Endothelial cell (in vitro differentiated cells): Measurements from ENCODE around the gene ADNP2. TPM values are rescaled to one million over a fixed set of nuclear protein-coding genes. Genes with fewer than 3 reads are reported as not detected.
A peak's percentile ranks its signal among the peaks of the same experiment; 100 is the strongest.

Source experiments
- DNase-seq: peaks from one replicate; pipeline ENCODE4 v3.0.0; 2021; ENCODE audit warnings: low spot score
- H3K27ac Mint-ChIP-seq: one replicate; pipeline ENCODE4 v1.8.0; 2021; ENCODE audit warnings: mixed read lengths, inconsistent platforms; ENCODE audit not compliant: unreplicated experiment
- H3K27me3 Mint-ChIP-seq: one replicate; pipeline ENCODE4 v1.8.0; 2021; ENCODE audit warnings: mild to moderate bottlenecking, moderate library complexity, mixed read lengths, inconsistent platforms; ENCODE audit not compliant: unreplicated experiment
- H3K36me3 Mint-ChIP-seq: one replicate; pipeline ENCODE4 v1.8.0; 2021; ENCODE audit warnings: mild to moderate bottlenecking, low read depth, mixed read lengths, inconsistent platforms; ENCODE audit not compliant: unreplicated experiment
- H3K4me1 Mint-ChIP-seq: one replicate; pipeline ENCODE4 v1.8.0; 2021; ENCODE audit warnings: mild to moderate bottlenecking, mixed read lengths, inconsistent platforms; ENCODE audit not compliant: unreplicated experiment
- H3K4me3 Mint-ChIP-seq: one replicate; pipeline ENCODE4 v1.8.0; 2021; ENCODE audit warnings: mild to moderate bottlenecking, mixed read lengths, inconsistent platforms; ENCODE audit not compliant: unreplicated experiment
- H3K9me3 Mint-ChIP-seq: one replicate; pipeline ENCODE4 v1.8.0; 2021; ENCODE audit warnings: mixed read lengths, inconsistent platforms; ENCODE audit not compliant: unreplicated experiment
- CTCF ChIP-seq: fragments of 200-600 bp; sonication (generic); IDR thresholded peaks from one replicate; pipeline ENCODE4 v1.5.0; 2021; ENCODE audit warnings: antibody characterized with exemption; ENCODE audit not compliant: unreplicated experiment
- total RNA-seq: library from RNA; stranded (reverse); fragmentation: NEBNext Ultra II Directional; extraction: Animal tissue kit (Norgen Biotek cat#: 25700); gene quantifications from one replicate; pipeline ENCODE4 v1.2.1, GENCODE V29; 2021; ENCODE audit not compliant: unreplicated experiment

The ADNP2 gene
- total RNA-seq, 1 donor from 2014 or later, result 23.7 TPM

GRCh38 chr18:80109676-80110078, 615 bp downstream of the ADNP2 start:
- Mint-ChIP-seq H3K27ac (peak overlapping the region; percentile 39), H3K27me3 (peaks cover 13% of the 10 kb centered on the region), H3K36me3 (no peaks in the 10 kb centered on the region), H3K9me3 (no peaks in the 10 kb centered on the region), H3K4me3 (peak overlapping the region; percentile 94), H3K4me1 (peaks cover 9% of the 10 kb centered on the region)
- no peak for TF ChIP-seq CTCF
- peak; percentile 57 for DNase-seq

GRCh38 chr18:80112624-80113248, 3.7 kb downstream of the ADNP2 start:
- Mint-ChIP-seq H3K4me1 (peaks cover 7% of the 10 kb centered on the region), H3K36me3 (peaks cover 4% of the 10 kb centered on the region), H3K27me3 (peaks cover 8% of the 10 kb centered on the region), H3K4me3 (no peak overlapping the region), H3K9me3 (no peaks in the 10 kb centered on the region), H3K27ac (no peak overlapping the region)
- TF ChIP-seq CTCF, result no peak
- DNase-seq, result no peak

GRCh38 chr18:80115035-80115434, 6.0 kb downstream of the ADNP2 start:
- Mint-ChIP-seq H3K9me3 (no peaks in the 10 kb centered on the region), H3K36me3 (peaks cover 8% of the 10 kb centered on the region), H3K4me1 (peaks cover 7% of the 10 kb centered on the region), H3K27me3 (no peaks in the 10 kb centered on the region), H3K27ac (no peak overlapping the region), H3K4me3 (no peak overlapping the region)
- no peak for TF ChIP-seq CTCF
- no peak for DNase-seq

GRCh38 chr18:80119111-80119510, 10.0 kb downstream of the ADNP2 start:
- no peak overlapping the region for H3K4me3 Mint-ChIP-seq
- no peak for TF ChIP-seq CTCF
- H3K27ac Mint-ChIP-seq, result no peak overlapping the region
- DNase-seq, result no peak
- H3K27me3 Mint-ChIP-seq, result no peaks in the 10 kb centered on the region
- peaks cover 8% of the 10 kb centered on the region for H3K4me1 Mint-ChIP-seq
- peaks cover 8% of the 10 kb centered on the region for H3K36me3 Mint-ChIP-seq
- H3K9me3 Mint-ChIP-seq, result no peaks in the 10 kb centered on the region

- peak overlapping the region; percentile 7 for H3K4me3 Mint-ChIP-seq
These were observed 11.9 kb downstream of the ADNP2 start for GRCh38 chr18:80120932-80121331.

More at GRCh38 chr18:80120932-80121331, 11.9 kb downstream of the ADNP2 start:
- Mint-ChIP-seq H3K27ac (peak overlapping the region; percentile 14), H3K4me1 (peaks cover 8% of the 10 kb centered on the region), H3K36me3 (peaks cover 8% of the 10 kb centered on the region), H3K27me3 (no peaks in the 10 kb centered on the region), H3K9me3 (no peaks in the 10 kb centered on the region)
- TF ChIP-seq CTCF, result no peak
- no peak for DNase-seq
